ENCODE data around the gene PLCB4.

DNA sequence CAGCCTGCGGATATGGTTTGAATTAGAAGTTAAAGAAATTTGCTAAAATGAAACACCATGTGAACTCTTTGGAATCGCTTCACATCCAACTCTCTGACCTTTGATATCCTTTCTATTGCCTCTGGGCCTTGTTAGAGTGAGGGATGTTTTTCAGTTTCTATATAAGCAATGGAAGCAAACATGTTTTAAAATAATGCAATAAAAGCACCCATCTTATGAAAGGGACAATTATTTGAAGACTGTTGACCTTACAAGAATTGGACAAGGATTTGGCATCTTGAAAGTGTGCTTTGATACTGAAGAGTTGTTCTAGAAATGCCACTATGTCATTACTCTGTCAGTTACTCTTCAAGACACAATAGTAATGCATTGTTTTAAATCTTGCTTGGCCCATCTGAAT lies 221.4 kb downstream of the PLCB4 start:
- TF ChIP-seq EP300 (IDR thresholded peaks at IDR 0.05): no peak
- TF ChIP-seq, protein P1, sequence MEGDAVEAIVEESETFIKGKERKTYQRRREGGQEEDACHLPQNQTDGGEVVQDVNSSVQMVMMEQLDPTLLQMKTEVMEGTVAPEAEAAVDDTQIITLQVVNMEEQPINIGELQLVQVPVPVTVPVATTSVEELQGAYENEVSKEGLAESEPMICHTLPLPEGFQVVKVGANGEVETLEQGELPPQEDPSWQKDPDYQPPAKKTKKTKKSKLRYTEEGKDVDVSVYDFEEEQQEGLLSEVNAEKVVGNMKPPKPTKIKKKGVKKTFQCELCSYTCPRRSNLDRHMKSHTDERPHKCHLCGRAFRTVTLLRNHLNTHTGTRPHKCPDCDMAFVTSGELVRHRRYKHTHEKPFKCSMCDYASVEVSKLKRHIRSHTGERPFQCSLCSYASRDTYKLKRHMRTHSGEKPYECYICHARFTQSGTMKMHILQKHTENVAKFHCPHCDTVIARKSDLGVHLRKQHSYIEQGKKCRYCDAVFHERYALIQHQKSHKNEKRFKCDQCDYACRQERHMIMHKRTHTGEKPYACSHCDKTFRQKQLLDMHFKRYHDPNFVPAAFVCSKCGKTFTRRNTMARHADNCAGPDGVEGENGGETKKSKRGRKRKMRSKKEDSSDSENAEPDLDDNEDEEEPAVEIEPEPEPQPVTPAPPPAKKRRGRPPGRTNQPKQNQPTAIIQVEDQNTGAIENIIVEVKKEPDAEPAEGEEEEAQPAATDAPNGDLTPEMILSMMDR (IDR thresholded peaks at IDR 0.05): no peak
- TF ChIP-seq POLR2A (IDR thresholded peaks at IDR 0.05): no peak
- TF ChIP-seq POLR2AphosphoS5 (IDR thresholded peaks at IDR 0.05): no peak
